Right lobe of liver (tissue), 6 donors: ENCODE data around the gene RPS6KB2. TPM values are rescaled to one million over a fixed set of nuclear protein-coding genes. Genes with fewer than 3 reads are reported as not detected.

Source experiments
- ATAC-seq, 4 donors: fragments of 200-7000 bp; cut with Tn5 transposase; one replicate each; pipeline ENCODE4 v1.9.1; 2020; ENCODE audit warnings: mild to moderate bottlenecking in 4 of 4, moderate library complexity in 4 of 4
- DNase-seq, 3 donors: peaks; one replicate each; pipeline ENCODE4 v3.0.0-alpha.2; 2020
- H3K27ac ChIP-seq, 3 donors: fragments of 200-600 bp; one replicate each; pipeline ENCODE4 v1.8.0; 2022
- H3K27me3 ChIP-seq, 2 donors: fragments of 200-600 bp; one replicate each; pipeline ENCODE4 v1.8.0; 2022
- H3K36me3 ChIP-seq, 4 donors: fragments of 200-600 bp; sonication (generic) in 1 of 4; one replicate each; pipeline versions ENCODE4 v1.5.1 to v1.8.0; 2017 to 2022; ENCODE audit warnings: control low read depth in 1 of 4
- H3K4me1 ChIP-seq, 4 donors: fragments of 200-600 bp; sonication (generic) in 1 of 4; one replicate each; pipeline versions ENCODE4 v1.5.1 to v1.8.0; 2017 to 2022; ENCODE audit warnings: control low read depth in 1 of 4
- H3K4me3 ChIP-seq, 3 donors: fragments of 200-600 bp; one replicate each; pipeline ENCODE4 v1.8.0; 2022
- H3K9me3 ChIP-seq, 4 donors: fragments of 200-600 bp; sonication (generic) in 1 of 4; one replicate each; pipeline versions ENCODE4 v1.5.1 to v1.8.0; 2017 to 2022; ENCODE audit warnings: control low read depth in 1 of 4
- CTCF ChIP-seq, 4 donors: fragments of 200-600 bp in 3 of 4; fragments of 450-650 bp in 1 of 4; IDR thresholded peaks; one replicate each; pipeline versions ENCODE4 v1.5.1 to v1.8.0; 2016 to 2022; ENCODE audit warnings: antibody characterized with exemption in 4 of 4, mild to moderate bottlenecking in 2 of 4
- POLR2A ChIP-seq: fragments of 450-650 bp; IDR thresholded peaks from one replicate; pipeline ENCODE4 v1.6.1; 2017; ENCODE audit warnings: antibody characterized with exemption, mild to moderate bottlenecking
- WGBS: methylation state at CpG from one replicate; pipeline ENCODE4 v1.1.6; 2018; ENCODE audit warnings: low coverage, low lambda C conversion rate; ENCODE audit not compliant: insufficient coverage; ENCODE audit errors: missing lambda C conversion rate; 5-methylcytosine and 5-hydroxymethylcytosine counted together
- intact Hi-C, 2 donors: fragments of 100-400 bp; cut with DNase I; formaldehyde crosslinking; loops; one replicate each; pipeline versions ENCODE4 v1.11.2 to v1.14.1; 2022
- total RNA-seq, 6 experiments: library from RNA; depleted of rRNA in 2 of 6; stranded (reverse); fragments of >200 nt in 2 of 6; fragmentation: NEBNext Ultra II Directional in 3 of 6; extraction: Animal tissue kit (Norgen Biotek cat#: 25700) in 3 of 6; gene quantifications; one replicate each; pipeline versions ENCODE4 v1.1.0 to v1.2.4, GENCODE V29; 2016 to 2023
- donor health status: DM: no; HTN: yes; CAD: no.
- donor health status: DM: no; HTN: no; CAD: no.
- donor health status: DM: no; HTN: no; CAD: no.
- donor health status: DM: no; HTN: yes; CAD: no.
- donor health status: DM: no; HTN: yes; CAD: no.

Gene RPS6KB2
- total RNA-seq, 6 experiments from 2014 or later: 18.8 to 37.1 (median 27.1) TPM

- H3K27ac ChIP-seq: no peak overlapping the region
- 55% methylated on average over 4 of the region's 6 CpGs for WGBS
- no peak overlapping the region for H3K4me3 ChIP-seq
- H3K4me1 ChIP-seq: peaks cover 0 to 9% (median 0%) of the 10 kb centered on the region in 4 donors
- intact Hi-C loops: loop anchor here in 1 of 2 donors (10.0 kb wide), 1 partner anchor 113 kb away; no protein-coding TSS in a partner anchor
- TF ChIP-seq POLR2A: no peak
- no peak for TF ChIP-seq CTCF (IDR thresholded peaks at IDR 0.05)
- no peaks in the 10 kb centered on the region for H3K9me3 ChIP-seq
- no peaks in the 10 kb centered on the region for H3K36me3 ChIP-seq
- ATAC-seq: no peak
- DNase-seq: no peak
- no peaks in the 10 kb centered on the region for H3K27me3 ChIP-seq
Observed at GRCh38 chr11:67387518-67387917, 40.8 kb upstream of the RPS6KB2 start.

- H3K4me1 ChIP-seq: peaks cover 0 to 12% (median 0%) of the 10 kb centered on the region in 4 donors
- ATAC-seq (peak; percentile 37 to 55 (median 46)), DNase-seq (no peak)
- WGBS: 41% methylated on average over 6 of the region's 6 CpGs
- no peaks in the 10 kb centered on the region for H3K27me3 ChIP-seq
- intact Hi-C loops: loop anchor here in 1 of 2 donors (10.0 kb wide), 1 partner anchor 115 kb away; no protein-coding TSS in a partner anchor
- no peak overlapping the region for H3K27ac ChIP-seq
- peaks cover 0 to 3% (median 0%) of the 10 kb centered on the region in 4 donors for H3K36me3 ChIP-seq
- H3K4me3 ChIP-seq: no peak overlapping the region
- H3K9me3 ChIP-seq: no peaks in the 10 kb centered on the region
- TF ChIP-seq POLR2A (no peak), CTCF (IDR thresholded peaks at IDR 0.05) (peak; percentile 41 to 46 (median 46))
Observed at GRCh38 chr11:67389477-67389876, 38.8 kb upstream of the RPS6KB2 start.

GRCh38 chr11:67390947-67391303 is 37.4 kb upstream of the RPS6KB2 start:
- Histone ChIP-seq H3K27ac (peak overlapping the region; percentile 49 to 79 (median 68)), H3K4me3 (peak overlapping the region; percentile 74 to 92 (median 84)), H3K27me3 (no peaks in the 10 kb centered on the region), H3K9me3 (no peaks in the 10 kb centered on the region), H3K4me1 (peaks cover 0 to 12% (median 0%) of the 10 kb centered on the region in 4 donors), H3K36me3 (peaks cover 0 to 5% (median 0%) of the 10 kb centered on the region in 4 donors)
- no peak for DNase-seq
- WGBS: 10% methylated on average over 13 of the region's 15 CpGs
- ATAC-seq: no peak
- intact Hi-C loops: loop anchor here (5.0 to 10.0 kb wide), 2 partner anchors 114 to 116 kb away; partner anchors contain the start of genes CDK2AP2 (in 2 of the 2) and PITPNM1 (in 2 of the 2)
- no peak for TF ChIP-seq POLR2A
- TF ChIP-seq CTCF (IDR thresholded peaks at IDR 0.05): no peak

- intact Hi-C loops: loop anchor here (5.0 to 10.0 kb wide), 2 partner anchors 113 to 116 kb away; partner anchors contain the start of genes CDK2AP2 (in 2 of the 2) and PITPNM1 (in 2 of the 2)
- H3K4me3 ChIP-seq: peak within 1 kb of the TSS; percentile 74 to 92 (median 84)
- under 1% methylated on average over 22 of the region's 75 CpGs for WGBS
- H3K36me3 ChIP-seq: peaks cover 0 to 5% (median 0%) of the 10 kb centered on the region in 4 donors
- peaks cover 0 to 12% (median 0%) of the 10 kb centered on the region in 4 donors for H3K4me1 ChIP-seq
- ATAC-seq: peak; percentile 80 to 93 (median 88)
- H3K27me3 ChIP-seq: no peaks in the 10 kb centered on the region
- TF ChIP-seq POLR2A (peak; percentile 63), CTCF (IDR thresholded peaks at IDR 0.05) (no peak)
- peak; percentile 97 for DNase-seq
- peak within 1 kb of the TSS; percentile 49 to 79 (median 68) for H3K27ac ChIP-seq
- no peaks in the 10 kb centered on the region for H3K9me3 ChIP-seq
Observed at GRCh38 chr11:67391304-67392182, 36.8 kb upstream of the RPS6KB2 start, which contains the start of gene RAD9A. Gene RAD9A, plus strand, starts transcription at chr11:67391986. Its CDS starts 59 bp downstream, at chr11:67392045.
